ENCODE measurements around the gene GRAMD1C. TPM values are rescaled to one million over a fixed set of nuclear protein-coding genes. Genes with fewer than 3 reads are reported as not detected.

The GRAMD1C gene
- total and polyA plus RNA-seq, 2 experiments from 2014 or later = 3.2 to 6.0 TPM

DNA sequence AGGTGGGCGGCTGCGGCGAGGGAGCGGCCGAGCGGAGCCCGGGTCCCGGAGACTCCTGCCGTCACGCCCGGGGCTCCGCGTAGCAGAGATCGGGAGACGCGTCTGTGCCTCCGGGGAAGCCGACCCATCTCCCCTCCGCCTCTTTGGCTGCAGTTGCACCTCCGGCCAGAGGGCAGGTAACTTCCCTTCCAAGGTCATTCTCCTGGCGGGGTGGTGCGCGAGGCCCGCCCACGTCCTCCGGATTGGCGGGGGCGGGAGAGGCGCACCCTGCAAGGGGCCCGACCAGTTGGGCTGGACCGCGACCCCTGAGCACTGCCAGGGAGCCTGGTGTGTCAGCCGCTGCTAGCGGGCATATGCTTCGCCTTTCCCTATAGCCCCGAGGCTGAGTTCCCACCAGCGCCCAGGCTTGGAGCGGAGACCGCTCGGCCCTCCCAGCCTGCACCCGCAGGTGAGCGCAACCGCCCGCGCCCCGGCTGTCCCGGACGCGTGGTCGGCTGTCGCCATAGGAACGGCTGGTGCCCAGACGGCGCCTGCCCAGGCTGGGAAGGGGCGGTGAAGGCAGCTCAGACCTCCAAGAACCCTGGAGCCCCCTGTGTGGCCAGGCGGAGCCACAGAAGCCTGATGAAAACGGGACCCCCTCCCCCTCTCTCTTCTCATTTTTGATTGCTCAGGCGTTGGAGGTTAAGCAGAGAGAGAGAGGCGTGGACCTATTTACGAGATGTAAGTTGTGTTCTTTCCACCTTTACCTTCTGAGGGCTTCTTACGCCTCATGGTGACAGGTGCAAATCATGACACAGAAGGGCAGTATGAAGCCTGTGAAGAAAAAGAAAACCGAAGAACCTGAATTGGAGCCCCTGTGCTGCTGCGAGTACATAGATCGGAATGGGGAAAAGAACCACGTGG, 109.7 kb downstream of the GRAMD1C start:
- no peak overlapping the region for H3K27ac ChIP-seq
- H3K9me2 ChIP-seq (ENCODE audit: insufficient read depth) = no peaks in the 10 kb centered on the region
- H3K4me2 ChIP-seq (ENCODE audit: unreplicated experiment) = peak overlapping the region; percentile 72
- H3F3A ChIP-seq (ENCODE audit: insufficient read depth) = peaks cover 15% of the 10 kb centered on the region; the same call in 1 of the 2 replicates
- in situ Hi-C loops (cut with MboI) = no loop called here
- H3K9ac ChIP-seq = 0 out of 2 replicates have a peak overlapping the region, but pooled peaks have one; percentile 38
- H2AFZ ChIP-seq = peak overlapping the region; percentile 57
- 3% methylated on average over 41 to 56 of the region's 65 CpGs for WGBS, 2 experiments (ENCODE audit: low coverage in 1 of 2, low lambda C conversion rate in 2 of 2, missing lambda C conversion rate in 2 of 2)
- no peaks in the 10 kb centered on the region for H3K9me3 ChIP-seq (ENCODE audit: low read depth)
- peak; percentile 35 for DNase-seq
- H3K36me3 ChIP-seq (ENCODE audit: low read depth) = no peaks in the 10 kb centered on the region
- no peak for TF ChIP-seq EZH2phosphoT487 (IDR thresholded peaks at IDR 0.05; ENCODE audit: insufficient read depth, low read depth)
- no peak for TF ChIP-seq EZH2 (IDR thresholded peaks at IDR 0.05; ENCODE audit: insufficient read depth, poor library complexity, severe bottlenecking)
- 0 out of 2 replicates have a peak, but pooled peaks cover 3% of the 10 kb centered on the region for H3K4me1 ChIP-seq (ENCODE audit: insufficient read depth)
- H3K27me3 ChIP-seq (replicated peaks; ENCODE audit: insufficient read depth) = no peaks in the 10 kb centered on the region
- peak overlapping the region; percentile 83 for H3K4me3 ChIP-seq
- no peaks in the 10 kb centered on the region for H4K20me1 ChIP-seq (ENCODE audit: insufficient read depth)
- H3K79me2 ChIP-seq (ENCODE audit: insufficient read depth) = no peaks in the 10 kb centered on the region

DNA sequence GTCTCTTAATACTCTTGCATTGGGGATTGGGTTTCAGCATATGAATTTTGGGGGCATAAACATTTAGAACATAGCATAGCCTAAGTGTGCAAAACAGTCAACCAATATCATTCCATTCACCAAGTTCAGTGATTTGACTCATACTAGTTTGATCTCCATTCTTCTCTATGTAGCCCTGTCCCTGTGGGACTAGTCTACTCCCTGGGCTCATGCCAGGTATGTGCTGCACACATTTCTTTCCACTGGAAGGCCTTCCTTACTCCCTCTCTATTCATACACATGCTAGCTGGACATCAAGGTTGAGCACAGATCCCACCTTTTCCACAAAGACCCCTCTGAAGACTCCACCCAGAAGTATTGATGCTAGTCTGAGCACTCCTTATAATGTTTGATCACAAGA, 114.3 kb downstream of the GRAMD1C start:
- Histone ChIP-seq H3K4me2 (ENCODE audit: unreplicated experiment) (no peak overlapping the region), H4K20me1 (ENCODE audit: insufficient read depth) (no peaks in the 10 kb centered on the region), H3K36me3 (ENCODE audit: low read depth) (no peaks in the 10 kb centered on the region), H3K9ac (no peak overlapping the region), H2AFZ (no peak overlapping the region), H3K9me2 (ENCODE audit: insufficient read depth) (no peaks in the 10 kb centered on the region), H3K79me2 (ENCODE audit: insufficient read depth) (no peaks in the 10 kb centered on the region), H3K27ac (no peak overlapping the region), H3K4me3 (no peak overlapping the region), H3K4me1 (ENCODE audit: insufficient read depth) (peaks cover 8% of the 10 kb centered on the region; the same call in 1 of the 2 replicates), H3K9me3 (ENCODE audit: low read depth) (no peaks in the 10 kb centered on the region), H3K27me3 (replicated peaks; ENCODE audit: insufficient read depth) (no peaks in the 10 kb centered on the region), H3F3A (ENCODE audit: insufficient read depth) (peaks cover 8% of the 10 kb centered on the region; the same call in 1 of the 2 replicates)
- in situ Hi-C loops (cut with MboI) = no loop called here
- TF ChIP-seq EZH2phosphoT487 (IDR thresholded peaks at IDR 0.05; ENCODE audit: insufficient read depth, low read depth) (no peak), EZH2 (IDR thresholded peaks at IDR 0.05; ENCODE audit: insufficient read depth, poor library complexity, severe bottlenecking) (no peak)
- DNase-seq = peak; percentile 52

DNA sequence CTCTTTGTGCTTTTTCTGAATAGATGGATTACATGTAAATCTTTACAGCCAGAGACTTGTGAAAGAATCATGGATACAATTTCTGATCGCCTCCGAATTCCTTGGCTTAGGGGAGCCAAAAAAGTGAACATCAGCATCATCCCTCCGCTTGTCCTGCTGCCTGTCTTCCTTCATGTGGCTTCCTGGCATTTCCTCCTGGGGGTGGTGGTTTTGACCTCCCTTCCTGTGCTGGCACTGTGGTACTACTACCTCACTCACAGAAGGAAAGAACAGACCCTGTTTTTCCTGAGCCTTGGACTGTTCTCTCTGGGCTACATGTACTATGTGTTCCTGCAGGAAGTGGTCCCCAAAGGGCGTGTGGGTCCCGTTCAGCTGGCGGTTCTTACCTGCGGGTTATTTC, 115.1 kb downstream of the GRAMD1C start:
- Histone ChIP-seq H3F3A (ENCODE audit: insufficient read depth) (peaks cover 4% of the 10 kb centered on the region; the same call in 1 of the 2 replicates), H3K79me2 (ENCODE audit: insufficient read depth) (no peaks in the 10 kb centered on the region), H3K4me1 (ENCODE audit: insufficient read depth) (peaks cover 8% of the 10 kb centered on the region; the same call in 1 of the 2 replicates), H3K27ac (no peak overlapping the region), H3K9me3 (ENCODE audit: low read depth) (no peaks in the 10 kb centered on the region), H2AFZ (no peak overlapping the region), H3K27me3 (replicated peaks; ENCODE audit: insufficient read depth) (no peaks in the 10 kb centered on the region), H3K9ac (no peak overlapping the region), H3K4me2 (ENCODE audit: unreplicated experiment) (peak overlapping the region; percentile 4), H3K4me3 (no peak overlapping the region), H3K36me3 (ENCODE audit: low read depth) (no peaks in the 10 kb centered on the region), H3K9me2 (ENCODE audit: insufficient read depth) (no peaks in the 10 kb centered on the region), H4K20me1 (ENCODE audit: insufficient read depth) (no peaks in the 10 kb centered on the region)
- TF ChIP-seq EZH2 (IDR thresholded peaks at IDR 0.05; ENCODE audit: insufficient read depth, poor library complexity, severe bottlenecking) (no peak), EZH2phosphoT487 (IDR thresholded peaks at IDR 0.05; ENCODE audit: insufficient read depth, low read depth) (no peak)
- peak; percentile 30 for DNase-seq
- WGBS, 2 experiments (ENCODE audit: low coverage in 1 of 2, low lambda C conversion rate in 2 of 2, missing lambda C conversion rate in 2 of 2) = 62 to 65% methylated on average over 7 of the region's 7 CpGs
- in situ Hi-C loops (cut with MboI) = no loop called here

- H2AFZ ChIP-seq = no peak overlapping the region
Measured at GRCh38 chr3:113954091-113954685, 115.6 kb downstream of the GRAMD1C start.

More at GRCh38 chr3:113954091-113954685, 115.6 kb downstream of the GRAMD1C start:
- WGBS, 2 experiments (ENCODE audit: low coverage in 1 of 2, low lambda C conversion rate in 2 of 2, missing lambda C conversion rate in 2 of 2) = 92% methylated on average over 8 of the region's 8 CpGs
- peak overlapping the region; percentile 4 for H3K4me2 ChIP-seq (ENCODE audit: unreplicated experiment)
- no peaks in the 10 kb centered on the region for H3K9me2 ChIP-seq (ENCODE audit: insufficient read depth)
- no peaks in the 10 kb centered on the region for H3F3A ChIP-seq (ENCODE audit: insufficient read depth)
- in situ Hi-C loops (cut with MboI) = no loop called here
- peaks cover 8% of the 10 kb centered on the region; the same call in 1 of the 2 replicates for H3K4me1 ChIP-seq (ENCODE audit: insufficient read depth)
- no peak overlapping the region for H3K4me3 ChIP-seq
- no peaks in the 10 kb centered on the region for H3K36me3 ChIP-seq (ENCODE audit: low read depth)
- H3K9me3 ChIP-seq (ENCODE audit: low read depth) = no peaks in the 10 kb centered on the region
- H3K27ac ChIP-seq = no peak overlapping the region
- no peak overlapping the region for H3K9ac ChIP-seq
- TF ChIP-seq EZH2 (IDR thresholded peaks at IDR 0.05; ENCODE audit: insufficient read depth, poor library complexity, severe bottlenecking) (no peak), EZH2phosphoT487 (IDR thresholded peaks at IDR 0.05; ENCODE audit: insufficient read depth, low read depth) (no peak)
- H3K27me3 ChIP-seq (replicated peaks; ENCODE audit: insufficient read depth) = no peaks in the 10 kb centered on the region
- no peaks in the 10 kb centered on the region for H4K20me1 ChIP-seq (ENCODE audit: insufficient read depth)
- DNase-seq = peak; percentile 0
- H3K79me2 ChIP-seq (ENCODE audit: insufficient read depth) = no peaks in the 10 kb centered on the region

Measured in GM23248 (cell line).